ENCODE measurements around the gene FTCDNL1. TPM values are rescaled to one million over a fixed set of nuclear protein-coding genes. Genes with fewer than 3 reads are reported as not detected.

The FTCDNL1 gene
- total RNA-seq, 2 experiments from 2014 or later = 1.5 to 1.9 TPM

- H3K36me3 Mint-ChIP-seq (ENCODE audit: low read depth) = no peaks in the 10 kb centered on the region
- H3K4me3 Mint-ChIP-seq = no peak overlapping the region
- ChIA-PET POLR2A (no interaction called here), CTCF (interaction anchor here (0.7 kb wide), 1 partner anchor 90 kb away, joined by 3 read pairs; no protein-coding TSS in a partner anchor)
- no peaks in the 10 kb centered on the region for H3K4me1 Mint-ChIP-seq (ENCODE audit: low read depth)
- no peak for DNase-seq
- no peak overlapping the region for H3K27ac Mint-ChIP-seq
- no peak for ATAC-seq
- H3K27me3 Mint-ChIP-seq (ENCODE audit: low read depth) = peaks cover 27% of the 10 kb centered on the region
- no peaks in the 10 kb centered on the region for H3K9me3 Mint-ChIP-seq (ENCODE audit: insufficient read depth)
Measured at GRCh38 chr2:199862788-199863187, 11.8 kb upstream of the FTCDNL1 start.

- no peaks in the 10 kb centered on the region for H3K36me3 Mint-ChIP-seq (ENCODE audit: low read depth)
- ChIA-PET POLR2A (no interaction called here), CTCF (interaction anchor here (0.6 to 1.5 kb wide), 5 partner anchors 9 to 157 kb away, joined by 3 to 7 read pairs (median 3); no protein-coding TSS in a partner anchor)
- H3K4me1 Mint-ChIP-seq (ENCODE audit: low read depth) = no peaks in the 10 kb centered on the region
- H3K27me3 Mint-ChIP-seq (ENCODE audit: low read depth) = peaks cover 30% of the 10 kb centered on the region
- ATAC-seq (no peak), DNase-seq (no peak)
- no peaks in the 10 kb centered on the region for H3K9me3 Mint-ChIP-seq (ENCODE audit: insufficient read depth)
- no peak overlapping the region for H3K4me3 Mint-ChIP-seq
- no peak overlapping the region for H3K27ac Mint-ChIP-seq
Measured at GRCh38 chr2:199861132-199861774, 10.3 kb upstream of the FTCDNL1 start.

GRCh38 chr2:199855812-199856211 is 4.8 kb upstream of the FTCDNL1 start:
- ChIA-PET POLR2A (no interaction called here), CTCF (interaction anchor here (0.9 kb wide), 1 partner anchor 151 kb away, joined by 3 read pairs; no protein-coding TSS in a partner anchor)
- H3K27me3 Mint-ChIP-seq (ENCODE audit: low read depth) = peaks cover 30% of the 10 kb centered on the region
- no peak overlapping the region for H3K27ac Mint-ChIP-seq
- H3K4me1 Mint-ChIP-seq (ENCODE audit: low read depth) = peaks cover 4% of the 10 kb centered on the region
- ATAC-seq (no peak), DNase-seq (no peak)
- no peak overlapping the region for H3K4me3 Mint-ChIP-seq
- no peaks in the 10 kb centered on the region for H3K36me3 Mint-ChIP-seq (ENCODE audit: low read depth)
- H3K9me3 Mint-ChIP-seq (ENCODE audit: insufficient read depth) = no peaks in the 10 kb centered on the region

- CTCF ChIA-PET = interaction anchor here (0.7 to 1.2 kb wide), 2 partner anchors 9 to 100 kb away, joined by 3 read pairs; no protein-coding TSS in a partner anchor
- ATAC-seq = no peak
- H3K4me1 Mint-ChIP-seq (ENCODE audit: low read depth) = peaks cover 7% of the 10 kb centered on the region
- H3K27ac Mint-ChIP-seq = no peak overlapping the region
- POLR2A ChIA-PET = no interaction called here
- no peaks in the 10 kb centered on the region for H3K9me3 Mint-ChIP-seq (ENCODE audit: insufficient read depth)
- H3K4me3 Mint-ChIP-seq = no peak overlapping the region
- H3K36me3 Mint-ChIP-seq (ENCODE audit: low read depth) = no peaks in the 10 kb centered on the region
- H3K27me3 Mint-ChIP-seq (ENCODE audit: low read depth) = peaks cover 22% of the 10 kb centered on the region
- no peak for DNase-seq
Measured at GRCh38 chr2:199851883-199852282, 891 bp upstream of the FTCDNL1 start.

- DNase-seq = no peak
- Mint-ChIP-seq H3K9me3 (ENCODE audit: insufficient read depth) (no peaks in the 10 kb centered on the region), H3K27me3 (ENCODE audit: low read depth) (peaks cover 19% of the 10 kb centered on the region), H3K4me3 (peak overlapping the region; percentile 88), H3K36me3 (ENCODE audit: low read depth) (no peaks in the 10 kb centered on the region), H3K4me1 (ENCODE audit: low read depth) (peaks cover 7% of the 10 kb centered on the region), H3K27ac (peak overlapping the region; percentile 77)
- POLR2A ChIA-PET = no interaction called here
- CTCF ChIA-PET = interaction anchor here (1.5 kb wide), 1 partner anchor 28 kb away, joined by 3 read pairs; no protein-coding TSS in a partner anchor
- no peak for ATAC-seq
Measured at GRCh38 chr2:199851501-199851810, 464 bp upstream of the FTCDNL1 start.

GRCh38 chr2:199850218-199850717 is 724 bp downstream of the FTCDNL1 start:
- peaks cover 14% of the 10 kb centered on the region for H3K27me3 Mint-ChIP-seq (ENCODE audit: low read depth)
- H3K36me3 Mint-ChIP-seq (ENCODE audit: low read depth) = no peaks in the 10 kb centered on the region
- no peaks in the 10 kb centered on the region for H3K9me3 Mint-ChIP-seq (ENCODE audit: insufficient read depth)
- ATAC-seq (no peak), DNase-seq (no peak)
- H3K4me1 Mint-ChIP-seq (ENCODE audit: low read depth) = peaks cover 7% of the 10 kb centered on the region
- H3K4me3 Mint-ChIP-seq = peak overlapping the region; percentile 68
- POLR2A ChIA-PET = no interaction called here
- CTCF ChIA-PET = interaction anchor here (1.4 to 1.5 kb wide), 2 partner anchors 26 to 90 kb away, joined by 3 to 6 read pairs; no protein-coding TSS in a partner anchor
- no peak overlapping the region for H3K27ac Mint-ChIP-seq

GRCh38 chr2:199848389-199849130 is 2.4 kb downstream of the FTCDNL1 start:
- CTCF ChIA-PET = no interaction called here
- DNase-seq = no peak

GRCh38 chr2:199847181-199847864 is 3.7 kb downstream of the FTCDNL1 start:
- Mint-ChIP-seq H3K27ac (no peak overlapping the region), H3K27me3 (ENCODE audit: low read depth) (peaks cover 6% of the 10 kb centered on the region), H3K36me3 (ENCODE audit: low read depth) (no peaks in the 10 kb centered on the region), H3K4me3 (no peak overlapping the region), H3K9me3 (ENCODE audit: insufficient read depth) (no peaks in the 10 kb centered on the region), H3K4me1 (ENCODE audit: low read depth) (peaks cover 7% of the 10 kb centered on the region)
- DNase-seq = no peak
- CTCF ChIA-PET = interaction anchor here (1.4 kb wide), 1 partner anchor 36 kb away, joined by 3 read pairs; no protein-coding TSS in a partner anchor
- no peak for ATAC-seq
- POLR2A ChIA-PET = no interaction called here

More at GRCh38 chr2:199848389-199849130, 2.4 kb downstream of the FTCDNL1 start:
- H3K9me3 Mint-ChIP-seq (ENCODE audit: insufficient read depth) = no peaks in the 10 kb centered on the region
- H3K27me3 Mint-ChIP-seq (ENCODE audit: low read depth) = peaks cover 7% of the 10 kb centered on the region
- H3K4me3 Mint-ChIP-seq = no peak overlapping the region
- POLR2A ChIA-PET = no interaction called here
- no peak for ATAC-seq
- H3K27ac Mint-ChIP-seq = no peak overlapping the region
- no peaks in the 10 kb centered on the region for H3K36me3 Mint-ChIP-seq (ENCODE audit: low read depth)
- H3K4me1 Mint-ChIP-seq (ENCODE audit: low read depth) = peaks cover 7% of the 10 kb centered on the region

GRCh38 chr2:199842631-199843395 is 8.2 kb downstream of the FTCDNL1 start:
- ChIA-PET POLR2A (no interaction called here), CTCF (interaction anchor here (1.3 kb wide), 1 partner anchor 98 kb away, joined by 3 read pairs; no protein-coding TSS in a partner anchor)
- no peak overlapping the region for H3K4me3 Mint-ChIP-seq
- DNase-seq = no peak
- no peaks in the 10 kb centered on the region for H3K36me3 Mint-ChIP-seq (ENCODE audit: low read depth)
- no peaks in the 10 kb centered on the region for H3K9me3 Mint-ChIP-seq (ENCODE audit: insufficient read depth)
- no peaks in the 10 kb centered on the region for H3K4me1 Mint-ChIP-seq (ENCODE audit: low read depth)
- peaks cover 5% of the 10 kb centered on the region for H3K27me3 Mint-ChIP-seq (ENCODE audit: low read depth)
- H3K27ac Mint-ChIP-seq = no peak overlapping the region
- ATAC-seq = no peak

- Mint-ChIP-seq H3K27ac (no peak overlapping the region), H3K4me1 (ENCODE audit: low read depth) (no peaks in the 10 kb centered on the region), H3K9me3 (ENCODE audit: insufficient read depth) (no peaks in the 10 kb centered on the region), H3K27me3 (ENCODE audit: low read depth) (peaks cover 4% of the 10 kb centered on the region), H3K36me3 (ENCODE audit: low read depth) (no peaks in the 10 kb centered on the region), H3K4me3 (no peak overlapping the region)
- no peak for ATAC-seq
- ChIA-PET CTCF (interaction anchor here (0.7 kb wide), 1 partner anchor 54 kb away, joined by 4 read pairs; no protein-coding TSS in a partner anchor), POLR2A (no interaction called here)
- no peak for DNase-seq
Measured at GRCh38 chr2:199841409-199841808, 9.6 kb downstream of the FTCDNL1 start.

GRCh38 chr2:199838399-199838798 is 12.6 kb downstream of the FTCDNL1 start:
- Mint-ChIP-seq H3K4me1 (ENCODE audit: low read depth) (no peaks in the 10 kb centered on the region), H3K4me3 (no peak overlapping the region), H3K36me3 (ENCODE audit: low read depth) (no peaks in the 10 kb centered on the region), H3K27me3 (ENCODE audit: low read depth) (peaks cover 2% of the 10 kb centered on the region), H3K9me3 (ENCODE audit: insufficient read depth) (no peaks in the 10 kb centered on the region), H3K27ac (no peak overlapping the region)
- DNase-seq (no peak), ATAC-seq (no peak)
- ChIA-PET CTCF (no interaction called here), POLR2A (interaction anchor here (0.6 kb wide), 1 partner anchor 253 kb away, joined by 5 read pairs; no protein-coding TSS in a partner anchor)
